Measurements from ENCODE around the gene MCTP2. TPM values are rescaled to one million over a fixed set of nuclear protein-coding genes. Genes with fewer than 3 reads are reported as not detected.

Gene MCTP2
- total RNA-seq, 1 donor from 2014 or later, result 12.8 TPM

DNA sequence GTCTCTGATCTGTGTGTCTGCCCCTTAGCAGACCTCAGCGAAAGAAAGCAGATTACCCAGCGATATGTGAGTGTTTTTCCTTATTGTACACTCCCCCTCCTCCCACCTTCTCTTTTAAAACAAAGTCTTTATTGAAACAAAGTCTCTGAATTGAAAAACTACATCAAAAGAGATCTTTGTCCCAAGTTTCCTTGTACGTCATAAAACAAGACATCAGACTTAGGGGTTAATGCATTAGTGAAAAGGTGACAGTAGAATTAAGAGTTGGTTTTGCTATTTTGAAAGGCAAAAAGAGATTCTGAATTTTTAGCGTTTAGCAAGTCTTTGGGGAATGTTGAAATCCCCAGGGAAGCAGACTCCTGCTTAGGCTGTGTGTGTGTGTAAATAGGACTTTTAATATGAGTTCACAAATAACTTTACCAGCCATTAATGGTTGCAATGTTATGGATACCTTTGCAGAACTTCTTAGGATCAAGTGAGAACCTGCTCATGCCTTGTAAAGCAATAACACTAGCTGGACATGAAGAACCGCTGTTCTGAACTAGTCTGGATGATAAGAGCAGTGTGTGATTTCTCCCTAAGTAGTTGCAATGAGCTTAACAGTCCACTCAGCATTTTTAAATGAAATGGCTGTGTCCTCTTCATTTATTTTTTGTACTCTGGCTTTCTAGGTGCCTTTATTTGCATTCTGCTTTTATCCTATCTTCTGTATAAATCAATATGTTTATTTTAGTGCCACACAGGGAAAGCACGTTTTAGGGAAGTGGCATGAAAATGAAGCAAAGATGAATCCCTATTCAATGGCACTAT is 136.6 kb downstream of the MCTP2 start:
- TF ChIP-seq CTCF (IDR thresholded peaks at IDR 0.05; ENCODE audit: unreplicated experiment), result no peak
- H3K4me1 Mint-ChIP-seq, result peaks cover 74% of the 10 kb centered on the region
- no peak for DNase-seq (ENCODE audit: low spot score in 2 of 2, unreplicated experiment in 2 of 2)
- H3K27ac Mint-ChIP-seq, result peak overlapping the region; percentile 40
- no peaks in the 10 kb centered on the region for H3K27me3 Mint-ChIP-seq (ENCODE audit: low read depth)
- no peaks in the 10 kb centered on the region for H3K9me3 Mint-ChIP-seq
- no peaks in the 10 kb centered on the region for H3K36me3 Mint-ChIP-seq
- H3K4me3 Mint-ChIP-seq, result peak overlapping the region; percentile 18

DNA sequence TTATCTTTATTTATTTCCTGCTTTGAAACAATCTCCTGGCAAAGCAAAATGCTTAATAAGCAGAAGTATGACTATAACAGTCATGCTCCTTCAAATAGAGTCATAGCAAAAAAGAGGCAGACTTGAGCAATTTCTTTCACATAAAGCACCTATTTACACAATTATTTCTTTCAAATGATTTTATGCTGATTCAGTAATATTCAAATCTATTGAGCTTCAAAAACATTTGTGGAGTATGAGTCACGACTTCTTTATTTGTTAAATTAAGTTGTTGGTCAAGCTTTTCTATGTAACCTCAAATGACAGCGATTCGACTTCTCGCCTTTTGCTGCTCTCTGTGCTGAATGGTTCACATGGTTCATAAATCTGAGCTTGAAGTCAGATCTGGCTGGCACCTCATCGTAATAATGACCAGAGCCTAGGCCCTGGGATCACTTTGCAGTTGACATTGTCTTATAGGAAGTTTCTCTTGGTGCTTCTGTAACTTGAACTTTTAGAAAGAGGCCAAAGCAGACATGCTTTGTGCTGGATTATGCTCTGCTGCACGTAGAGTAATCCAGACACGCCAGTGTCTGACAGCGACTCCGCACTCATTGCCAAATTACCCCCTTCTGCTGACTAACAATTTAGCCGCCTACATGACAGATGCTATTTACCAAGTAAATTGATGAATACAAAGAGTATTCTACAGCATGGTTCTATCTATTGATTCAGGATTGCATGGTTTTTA is 139.0 kb downstream of the MCTP2 start:
- Mint-ChIP-seq H3K4me3 (no peak overlapping the region), H3K27me3 (ENCODE audit: low read depth) (no peaks in the 10 kb centered on the region), H3K9me3 (no peaks in the 10 kb centered on the region), H3K4me1 (peaks cover 52% of the 10 kb centered on the region), H3K36me3 (no peaks in the 10 kb centered on the region), H3K27ac (no peak overlapping the region)
- DNase-seq (ENCODE audit: low spot score in 2 of 2, unreplicated experiment in 2 of 2), result no peak
- TF ChIP-seq CTCF (IDR thresholded peaks at IDR 0.05; ENCODE audit: unreplicated experiment), result no peak

DNA sequence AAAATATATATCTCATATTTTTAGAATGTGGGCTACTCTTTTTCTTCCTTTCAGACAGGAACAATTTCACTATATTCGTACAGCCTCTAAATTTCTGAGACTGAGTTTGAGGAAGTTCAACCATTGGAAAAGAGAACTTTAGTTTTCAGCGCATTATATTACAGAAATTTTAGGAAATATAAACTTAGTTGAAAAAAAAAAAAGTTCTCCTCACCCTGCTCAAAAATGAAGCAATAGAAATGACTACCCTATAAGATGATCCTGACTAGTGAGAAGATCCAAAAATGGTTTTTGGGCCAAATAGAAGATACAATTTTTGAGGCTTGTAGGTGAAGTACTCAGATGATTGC is 139.6 kb downstream of the MCTP2 start:
- H3K4me3 Mint-ChIP-seq, result no peak overlapping the region
- no peak overlapping the region for H3K27ac Mint-ChIP-seq
- H3K27me3 Mint-ChIP-seq (ENCODE audit: low read depth), result no peaks in the 10 kb centered on the region
- H3K36me3 Mint-ChIP-seq, result no peaks in the 10 kb centered on the region
- H3K9me3 Mint-ChIP-seq, result no peaks in the 10 kb centered on the region
- DNase-seq (ENCODE audit: low spot score in 2 of 2, unreplicated experiment in 2 of 2), result no peak
- H3K4me1 Mint-ChIP-seq, result peaks cover 52% of the 10 kb centered on the region
- TF ChIP-seq CTCF (IDR thresholded peaks at IDR 0.05; ENCODE audit: unreplicated experiment), result no peak

- peaks cover 3% of the 10 kb centered on the region for H3K36me3 Mint-ChIP-seq
- no peak for TF ChIP-seq CTCF (IDR thresholded peaks at IDR 0.05; ENCODE audit: unreplicated experiment)
- H3K27ac Mint-ChIP-seq, result no peak overlapping the region
- no peak overlapping the region for H3K4me3 Mint-ChIP-seq
- H3K9me3 Mint-ChIP-seq, result no peaks in the 10 kb centered on the region
- no peak for DNase-seq (ENCODE audit: low spot score in 2 of 2, unreplicated experiment in 2 of 2)
- no peaks in the 10 kb centered on the region for H3K27me3 Mint-ChIP-seq (ENCODE audit: low read depth)
- H3K4me1 Mint-ChIP-seq, result peaks cover 38% of the 10 kb centered on the region
These were observed 141.5 kb downstream of the MCTP2 start for GRCh38 chr15:94372821-94373220.

DNA sequence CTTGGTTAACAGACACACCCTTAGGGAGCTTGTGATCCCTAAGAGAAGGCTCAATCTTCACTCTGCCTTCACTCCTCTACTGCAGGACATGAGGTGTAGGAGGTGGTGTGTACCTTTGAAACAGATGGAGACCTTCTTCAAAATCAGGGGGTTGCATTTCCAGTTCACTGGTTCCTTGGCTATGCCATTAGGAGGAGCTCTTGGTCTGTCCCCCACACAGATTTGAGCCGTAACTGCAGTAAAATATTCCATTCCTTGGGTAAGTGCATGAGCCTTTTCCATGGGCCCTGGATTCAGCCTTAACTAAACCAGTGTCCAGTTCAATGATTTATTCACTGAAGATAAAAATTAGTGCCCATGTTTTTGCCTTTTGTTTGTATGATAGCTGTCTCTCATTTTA is 144.6 kb downstream of the MCTP2 start:
- Mint-ChIP-seq H3K27me3 (ENCODE audit: low read depth) (no peaks in the 10 kb centered on the region), H3K4me1 (peaks cover 8% of the 10 kb centered on the region), H3K4me3 (no peak overlapping the region), H3K9me3 (no peaks in the 10 kb centered on the region), H3K27ac (no peak overlapping the region), H3K36me3 (peaks cover 6% of the 10 kb centered on the region)
- no peak for TF ChIP-seq CTCF (IDR thresholded peaks at IDR 0.05; ENCODE audit: unreplicated experiment)
- DNase-seq (ENCODE audit: low spot score in 2 of 2, unreplicated experiment in 2 of 2), result no peak

Data from mesothelial cell of epicardium (in vitro differentiated cells).